Activated T-helper 1 cell treated with Interleukin-2 at 50 U/mL for 16 hours (primary cell): ENCODE measurements around the gene VPS41.
"Not testable (repeated sequence)": the region's sequence is repeated elsewhere in the genome, so short reads cannot be mapped to it uniquely, and the experiment has no call there.

Experiments used
- DNase-seq: peaks from one replicate; pipeline ENCODE4 v3.0.0-alpha.2; 2020; ENCODE audit warnings: low read depth

The VPS41 gene

GRCh38 chr7:38908759-38909335, at the start of gene VPS41:
VPS41 (minus strand) TSS chr7:38909191; CDS start chr7:38909174, 17 bp downstream.
- DNase-seq, result peak; percentile 63

- no peak for DNase-seq
Observed at GRCh38 chr7:38955892-38956291, 46.9 kb upstream of the VPS41 start.

- no peak for DNase-seq
Observed at GRCh38 chr7:38953971-38954370, 45.0 kb upstream of the VPS41 start.

GRCh38 chr7:38953227-38953626, 44.2 kb upstream of the VPS41 start:
- no peak for DNase-seq

- DNase-seq, result no peak
Observed at GRCh38 chr7:38951213-38951612, 42.2 kb upstream of the VPS41 start.

GRCh38 chr7:38950309-38950708, 41.3 kb upstream of the VPS41 start:
- DNase-seq, result no peak

GRCh38 chr7:38947541-38947940, 38.5 kb upstream of the VPS41 start:
- DNase-seq, result not testable (repeated sequence)

GRCh38 chr7:38942431-38943051, 33.5 kb upstream of the VPS41 start:
- DNase-seq, result no peak

GRCh38 chr7:38940774-38941173, 31.8 kb upstream of the VPS41 start:
- no peak for DNase-seq

- no peak for DNase-seq
Observed at GRCh38 chr7:38938589-38938988, 29.6 kb upstream of the VPS41 start.

GRCh38 chr7:38938001-38938485, 29.1 kb upstream of the VPS41 start:
- DNase-seq, result no peak

GRCh38 chr7:38936641-38937040, 27.6 kb upstream of the VPS41 start:
- DNase-seq, result no peak

- DNase-seq, result no peak
Observed at GRCh38 chr7:38934536-38934935, 25.5 kb upstream of the VPS41 start.

- DNase-seq, result no peak
Observed at GRCh38 chr7:38934051-38934450, 25.1 kb upstream of the VPS41 start.

GRCh38 chr7:38932509-38933168, 23.6 kb upstream of the VPS41 start:
- DNase-seq, result no peak

GRCh38 chr7:38929460-38930171, 20.6 kb upstream of the VPS41 start:
- no peak for DNase-seq

- DNase-seq, result no peak
Observed at GRCh38 chr7:38928506-38928905, 19.5 kb upstream of the VPS41 start.

- DNase-seq, result no peak
Observed at GRCh38 chr7:38927751-38928150, 18.8 kb upstream of the VPS41 start.

- DNase-seq, result no peak
Observed at GRCh38 chr7:38920731-38921130, 11.7 kb upstream of the VPS41 start.

- no peak for DNase-seq
Observed at GRCh38 chr7:38916396-38916795, 7.4 kb upstream of the VPS41 start.

GRCh38 chr7:38909870-38910269, 879 bp upstream of the VPS41 start:
- DNase-seq, result no peak

GRCh38 chr7:38907766-38908165, 1.2 kb downstream of the VPS41 start:
- DNase-seq, result no peak

- DNase-seq, result no peak
Observed at GRCh38 chr7:38907066-38907465, 1.9 kb downstream of the VPS41 start.
